ENCODE measurements around the gene NUP62. TPM values are rescaled to one million over a fixed set of nuclear protein-coding genes. Genes with fewer than 3 reads are reported as not detected.

NUP62 gene
- total and polyA plus RNA-seq, 2 of the 4 experiments (the other 2 are of a cell fraction): 21.3 to 29.7 TPM

DNA sequence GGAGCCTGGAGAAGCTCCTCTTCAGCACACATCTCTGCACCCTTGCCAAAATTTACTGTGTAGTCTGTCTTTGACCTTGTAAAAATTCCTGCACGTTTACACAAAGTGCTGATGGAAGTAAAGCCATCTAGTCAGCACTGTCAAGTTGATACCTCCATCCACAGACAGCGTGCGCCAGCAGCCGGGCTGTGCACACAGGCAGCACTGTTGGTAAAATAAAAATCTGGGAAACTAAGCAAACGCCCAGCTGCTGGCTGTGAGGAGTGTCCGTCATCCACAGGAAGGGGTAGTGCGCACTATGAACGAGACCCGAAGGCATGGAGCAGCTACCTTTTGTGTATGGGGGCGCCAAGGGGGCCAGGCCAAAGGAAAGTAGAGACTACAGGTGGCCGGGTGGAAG, 49.0 kb upstream of the NUP62 start:
- H3K14ac ChIP-seq (replicated peaks; ENCODE audit: low read depth, low read length): no peak overlapping the region
- CTCF ChIA-PET: interaction anchor here (1.1 kb wide), 1 partner anchor 40 kb away, joined by 3 read pairs; no protein-coding TSS in a partner anchor

More for the DNA sequence above, 49.0 kb upstream of the NUP62 start:
- no peak overlapping the region for H3K4me2 ChIP-seq (ENCODE audit: low read depth, low read length)
- no peak overlapping the region for H3K23ac ChIP-seq (ENCODE audit: low read depth, low read length)
- TF ChIP-seq RCOR1 (IDR thresholded peaks at IDR 0.05; ENCODE audit: insufficient replicate concordance, low read length): no peak
- TF ChIP-seq POLR2A (IDR thresholded peaks at IDR 0.05; ENCODE audit: low read depth, low read length): no peak
- TF ChIP-seq, protein P1, sequence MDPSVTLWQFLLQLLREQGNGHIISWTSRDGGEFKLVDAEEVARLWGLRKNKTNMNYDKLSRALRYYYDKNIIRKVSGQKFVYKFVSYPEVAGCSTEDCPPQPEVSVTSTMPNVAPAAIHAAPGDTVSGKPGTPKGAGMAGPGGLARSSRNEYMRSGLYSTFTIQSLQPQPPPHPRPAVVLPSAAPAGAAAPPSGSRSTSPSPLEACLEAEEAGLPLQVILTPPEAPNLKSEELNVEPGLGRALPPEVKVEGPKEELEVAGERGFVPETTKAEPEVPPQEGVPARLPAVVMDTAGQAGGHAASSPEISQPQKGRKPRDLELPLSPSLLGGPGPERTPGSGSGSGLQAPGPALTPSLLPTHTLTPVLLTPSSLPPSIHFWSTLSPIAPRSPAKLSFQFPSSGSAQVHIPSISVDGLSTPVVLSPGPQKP (IDR thresholded peaks at IDR 0.05; ENCODE audit: borderline replicate concordance, low read depth, low read length): no peak
- H4K20me1 ChIP-seq (ENCODE audit: insufficient read depth, low read length): peaks cover 5% of the 10 kb centered on the region; the same call in 1 of the 2 replicates
- POLR2A ChIA-PET (ENCODE audit: unreplicated experiment): no interaction called here
- H4K8ac ChIP-seq (ENCODE audit: low read depth in 2 of 2, low read length in 2 of 2): no peak overlapping the region
- no peak overlapping the region for H3K4me3 ChIP-seq (ENCODE audit: insufficient read depth, low read depth, low read length)
- BruUV-seq (replicated peaks): no TSS peak
- ATAC-seq (ENCODE audit: low read depth): no peak
- no peak overlapping the region for H4K91ac ChIP-seq (ENCODE audit: insufficient read depth, low read depth, low read length)
- H2AK9ac ChIP-seq (replicated peaks; ENCODE audit: low read depth, low read length, poor library complexity): no peak overlapping the region
- H4K5ac ChIP-seq (ENCODE audit: low read depth, low read length): no peak overlapping the region
- peaks cover 3% of the 10 kb centered on the region; the same call in 1 of the 2 replicates for H3K9me1 ChIP-seq (ENCODE audit: insufficient read depth, low read length)
- H2AK5ac ChIP-seq (ENCODE audit: low read depth, low read length): no peak overlapping the region
- 84% methylated on average over 7 of the region's 11 CpGs; no CpG with 5 or more reads in 1 of the 2 experiments for WGBS, 2 experiments (ENCODE audit: extremely low coverage in 2 of 2, insufficient read length in 1 of 2)
- no peak overlapping the region for H3K18ac ChIP-seq (ENCODE audit: low read depth, low read length)
- DNase-seq: no peak
- dilution Hi-C loops (cut with HindIII; ENCODE audit: low sequenced_read_pairs, unreplicated experiment) (no loop called here), in situ Hi-C loops (cut with MboI; ENCODE audit: low sequenced_read_pairs) (no loop called here), intact Hi-C loops (cut with micrococcal nuclease) (no loop called here)
- H2BK5ac ChIP-seq (ENCODE audit: low read depth, low read length, poor library complexity, severe bottlenecking): no peak overlapping the region
- no peak overlapping the region for H3K27ac ChIP-seq (ENCODE audit: insufficient read depth, low read length)
- H3K56ac ChIP-seq (ENCODE audit: extremely low read depth, insufficient read depth, low read length): no peak overlapping the region
- no peak overlapping the region for H2BK120ac ChIP-seq (ENCODE audit: low read depth, low read length)
- H3K4ac ChIP-seq (ENCODE audit: low read depth, low read length): no peak overlapping the region
- no peaks in the 10 kb centered on the region for H3K4me1 ChIP-seq (ENCODE audit: control insufficient read depth, insufficient read depth, low read length)
- no peaks in the 10 kb centered on the region for H3K27me3 ChIP-seq (ENCODE audit: control insufficient read depth, insufficient read depth, low read length)
- no peaks in the 10 kb centered on the region for H3K9me3 ChIP-seq (ENCODE audit: control insufficient read depth, insufficient read depth, low read length)
- H3K9ac ChIP-seq (ENCODE audit: low read depth, low read length): no peak overlapping the region
- peaks cover 20% of the 10 kb centered on the region for H3K36me3 ChIP-seq (ENCODE audit: control insufficient read depth, insufficient read depth, low read length)
- no peak overlapping the region for H2BK15ac ChIP-seq (ENCODE audit: low read depth, low read length)
- H2AFZ ChIP-seq (replicated peaks; ENCODE audit: low read length, poor library complexity): no peak overlapping the region
- H3K79me1 ChIP-seq (ENCODE audit: low read depth in 1 of 2, low read length in 2 of 2): no peaks in the 10 kb centered on the region; a peak in 1 of 4 replicates
- H2BK20ac ChIP-seq (ENCODE audit: low read depth, low read length): no peak overlapping the region
